HG02938 (cell line): ENCODE measurements around the gene ZNF142.

ENCODE experiments used
- ATAC-seq: cut with Tn5 transposase; IDR thresholded peaks from one replicate; pipeline ENCODE4 v1.9.1; 2021; ENCODE audit warnings: mild to moderate bottlenecking, moderate library complexity; ENCODE audit not compliant: unreplicated experiment

The ZNF142 gene

DNA sequence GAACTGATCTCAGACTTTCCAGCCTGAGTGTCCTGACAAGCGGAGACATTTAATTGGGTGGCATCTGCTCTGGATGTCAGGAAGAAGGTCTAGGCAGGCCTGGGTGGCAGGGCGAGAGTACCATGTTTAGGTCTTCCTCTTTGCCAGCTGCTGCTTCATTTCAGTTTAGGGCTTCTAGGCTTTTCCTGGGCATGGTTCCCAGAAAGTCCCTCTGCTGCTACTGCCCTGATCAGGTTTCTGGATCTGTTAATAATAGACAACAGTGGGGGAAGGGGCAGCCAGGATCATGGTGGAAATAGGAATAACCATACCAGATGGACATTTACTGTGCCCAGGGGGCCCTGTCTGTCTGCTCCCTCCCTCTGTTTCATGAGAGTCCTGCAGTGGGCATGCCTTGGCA is 54.0 kb downstream of the ZNF142 start:
- no peak for ATAC-seq
